ENCODE measurements around the gene TSHZ1.

GRCh38 chr18:75247611-75248421 lies 37.2 kb downstream of the TSHZ1 start:
- TF ChIP-seq POLR2AphosphoS5 (IDR thresholded peaks at IDR 0.05; ENCODE audit: low read depth, low read length) (no peak), REST (IDR thresholded peaks at IDR 0.05; ENCODE audit: insufficient read depth in 1 of 2, low read depth in 2 of 2, low read length in 2 of 2) (no peak)
